ENCODE data around the gene UNC5C. TPM values are rescaled to one million over a fixed set of nuclear protein-coding genes. Genes with fewer than 3 reads are reported as not detected.

The UNC5C gene
- total and polyA plus RNA-seq, 10 of the 15 experiments (the other 5 are each of a cell fraction or from before 2014, with no cell fraction given): 0.02 to 2.0 (median 0.15) TPM; not detected in 1

DNA sequence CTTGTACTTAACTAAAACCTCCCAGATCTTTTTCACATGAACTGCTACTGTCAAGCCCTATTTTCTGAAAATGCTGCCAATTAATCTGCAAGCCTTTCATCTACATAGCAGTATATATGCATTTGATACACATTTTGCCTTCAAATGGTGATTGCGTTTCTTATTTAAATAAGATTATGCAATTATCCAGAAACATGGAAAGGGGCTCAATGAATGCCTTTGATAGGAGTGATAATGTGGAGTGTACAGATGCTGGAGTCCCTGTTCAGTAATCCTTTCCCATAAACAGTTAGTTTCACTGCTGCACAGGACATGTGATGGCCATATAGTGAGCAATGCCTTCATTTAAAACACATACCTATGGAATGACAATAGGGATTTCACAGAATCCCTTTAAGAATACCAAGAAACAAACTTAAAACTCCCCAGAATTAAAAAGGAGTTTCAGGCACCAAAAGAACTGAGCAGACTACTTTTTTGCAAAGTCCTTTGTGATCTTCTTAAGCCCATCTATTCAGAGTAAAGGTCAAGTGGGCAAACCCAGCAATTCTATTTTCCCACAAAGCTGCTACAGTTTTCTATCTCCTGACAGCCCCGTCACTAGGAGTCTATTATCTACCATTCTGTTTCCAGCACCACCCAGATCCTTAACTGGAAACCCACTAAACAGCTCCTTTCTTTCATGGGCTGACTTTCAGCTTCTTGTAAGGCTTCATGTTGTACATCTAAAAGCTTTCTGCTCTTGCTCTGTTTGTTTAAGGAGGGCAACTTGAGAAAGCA, 120.3 kb downstream of the UNC5C start (continued):
- TF ChIP-seq ZNF217 (IDR thresholded peaks at IDR 0.05): no peak
- no peak for TF ChIP-seq BRCA1 (IDR thresholded peaks at IDR 0.05; ENCODE audit: low read depth, low read length)

- peak overlapping the region; percentile 42 for H2AFZ ChIP-seq (ENCODE audit: control insufficient read depth, low read depth, low read length)
- intact Hi-C loops (cut with micrococcal nuclease; ENCODE audit: unreplicated experiment): no loop called here
- WGBS (ENCODE audit: insufficient coverage, insufficient replicate concordance, low lambda C conversion rate, missing lambda C conversion rate): 13% methylated on average over 4 of the region's 4 CpGs
- CTCF ChIA-PET: interaction anchor here (0.6 kb wide), 1 partner anchor 172 kb away, joined by 4 read pairs; no protein-coding TSS in a partner anchor
- ATAC-seq (peak; percentile 70), DNase-seq (ENCODE audit: low read depth, low spot score) (no peak), FAIRE-seq (no peak)
- no peak overlapping the region for H3K27ac ChIP-seq (ENCODE audit: control insufficient read depth, insufficient read depth)
- no peak for TF ChIP-seq PAX8 (IDR thresholded peaks at IDR 0.05)
- peak; percentile 63; the same call in 1 of the 2 replicates for TF ChIP-seq ZNF687 (IDR thresholded peaks at IDR 0.05)
- TF ChIP-seq NFXL1 (IDR thresholded peaks at IDR 0.05; ENCODE audit: borderline replicate concordance): no peak
- TF ChIP-seq RBBP5 (conservative IDR thresholded peaks at IDR 0.05): no peak
- TF ChIP-seq MAX (IDR thresholded peaks at IDR 0.05; ENCODE audit: low read depth, low read length): no peak
- 0 out of 2 replicates have a peak, but pooled peaks have one; percentile 17 for TF ChIP-seq MTA2 (IDR thresholded peaks at IDR 0.05; ENCODE audit: low read depth)
- TF ChIP-seq, protein P1, sequence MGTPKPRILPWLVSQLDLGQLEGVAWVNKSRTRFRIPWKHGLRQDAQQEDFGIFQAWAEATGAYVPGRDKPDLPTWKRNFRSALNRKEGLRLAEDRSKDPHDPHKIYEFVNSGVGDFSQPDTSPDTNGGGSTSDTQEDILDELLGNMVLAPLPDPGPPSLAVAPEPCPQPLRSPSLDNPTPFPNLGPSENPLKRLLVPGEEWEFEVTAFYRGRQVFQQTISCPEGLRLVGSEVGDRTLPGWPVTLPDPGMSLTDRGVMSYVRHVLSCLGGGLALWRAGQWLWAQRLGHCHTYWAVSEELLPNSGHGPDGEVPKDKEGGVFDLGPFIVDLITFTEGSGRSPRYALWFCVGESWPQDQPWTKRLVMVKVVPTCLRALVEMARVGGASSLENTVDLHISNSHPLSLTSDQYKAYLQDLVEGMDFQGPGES (IDR thresholded peaks at IDR 0.05): no peak
- 0 out of 2 replicates have a peak, but pooled peaks have one; percentile 6 for TF ChIP-seq ZNF24 (IDR thresholded peaks at IDR 0.05)
- TF ChIP-seq BACH1 (IDR thresholded peaks at IDR 0.05; ENCODE audit: borderline replicate concordance): no peak
- TF ChIP-seq MLLT1 (IDR thresholded peaks at IDR 0.05): peak; percentile 68; the same call in 1 of the 2 replicates
- TF ChIP-seq NRF1 (conservative IDR thresholded peaks at IDR 0.05; ENCODE audit: low read depth, low read length): no peak
- SMC1A ChIA-PET (ENCODE audit: uncharacterized antibody, unreplicated experiment): interaction anchor here (1.5 kb wide), 1 partner anchor 11 kb away, joined by 3 read pairs; no protein-coding TSS in a partner anchor
- no peaks in the 10 kb centered on the region for H3K9me3 ChIP-seq (replicated peaks; ENCODE audit: control insufficient read depth, insufficient read depth, low read length)
- RAD21 ChIA-PET (ENCODE audit: unreplicated experiment): no interaction called here
- H3K27me3 ChIP-seq (replicated peaks in 1 of 2; ENCODE audit: control insufficient read depth in 2 of 2, insufficient read depth in 2 of 2, low read length in 1 of 2): no peaks in the 10 kb centered on the region
- H3K4me3 ChIP-seq: no peak overlapping the region
- no peak overlapping the region for H3K9ac ChIP-seq (ENCODE audit: control insufficient read depth, insufficient read depth, low read length)
- BruUV-seq (replicated peaks): no TSS peak
- no peak overlapping the region; the same call in 1 of the 2 replicates for H3K4me2 ChIP-seq (ENCODE audit: control insufficient read depth, insufficient read depth)
- H3K4me1 ChIP-seq (ENCODE audit: control insufficient read depth, insufficient read depth, low read length): no peaks in the 10 kb centered on the region
- POLR2A ChIA-PET: no interaction called here
- in situ Hi-C loops (cut with MboI): no loop called here
- H3K36me3 ChIP-seq (ENCODE audit: control insufficient read depth in 2 of 2, insufficient read depth in 2 of 2, low read length in 1 of 2): no peaks in the 10 kb centered on the region
- H3K79me2 ChIP-seq (ENCODE audit: control insufficient read depth, insufficient read depth, low read length): no peaks in the 10 kb centered on the region
- H4K20me1 ChIP-seq (ENCODE audit: control insufficient read depth, insufficient read depth): no peaks in the 10 kb centered on the region
These were observed 122.3 kb downstream of the UNC5C start for GRCh38 chr4:95426455-95426854.

All from GM12878 (cell line).